B cell (primary cell): ENCODE measurements around the gene UBR3.

Experiments
- EZH2 ChIP-seq: IDR thresholded peaks from 2 replicates; pipeline ENCODE4 v1.6.1; 2012; ENCODE audit warnings: borderline replicate concordance, low read depth, mild to moderate bottlenecking, moderate library complexity, low read length; ENCODE audit not compliant: insufficient read depth, poor library complexity, severe bottlenecking
- TF ChIP-seq, protein P1 (sequence below): fragments of 200-600 bp; IDR thresholded peaks from one replicate; pipeline ENCODE4 v1.8.0; 2022; ENCODE audit warnings: antibody characterized with exemption, mild to moderate bottlenecking

- TF ChIP-seq, protein P1, sequence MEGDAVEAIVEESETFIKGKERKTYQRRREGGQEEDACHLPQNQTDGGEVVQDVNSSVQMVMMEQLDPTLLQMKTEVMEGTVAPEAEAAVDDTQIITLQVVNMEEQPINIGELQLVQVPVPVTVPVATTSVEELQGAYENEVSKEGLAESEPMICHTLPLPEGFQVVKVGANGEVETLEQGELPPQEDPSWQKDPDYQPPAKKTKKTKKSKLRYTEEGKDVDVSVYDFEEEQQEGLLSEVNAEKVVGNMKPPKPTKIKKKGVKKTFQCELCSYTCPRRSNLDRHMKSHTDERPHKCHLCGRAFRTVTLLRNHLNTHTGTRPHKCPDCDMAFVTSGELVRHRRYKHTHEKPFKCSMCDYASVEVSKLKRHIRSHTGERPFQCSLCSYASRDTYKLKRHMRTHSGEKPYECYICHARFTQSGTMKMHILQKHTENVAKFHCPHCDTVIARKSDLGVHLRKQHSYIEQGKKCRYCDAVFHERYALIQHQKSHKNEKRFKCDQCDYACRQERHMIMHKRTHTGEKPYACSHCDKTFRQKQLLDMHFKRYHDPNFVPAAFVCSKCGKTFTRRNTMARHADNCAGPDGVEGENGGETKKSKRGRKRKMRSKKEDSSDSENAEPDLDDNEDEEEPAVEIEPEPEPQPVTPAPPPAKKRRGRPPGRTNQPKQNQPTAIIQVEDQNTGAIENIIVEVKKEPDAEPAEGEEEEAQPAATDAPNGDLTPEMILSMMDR: no peak
- no peak for TF ChIP-seq EZH2
These were observed 279.0 kb downstream of the UBR3 start for GRCh38 chr2:170106102-170106840.
